ENCODE data around the gene DRC7.

DNA sequence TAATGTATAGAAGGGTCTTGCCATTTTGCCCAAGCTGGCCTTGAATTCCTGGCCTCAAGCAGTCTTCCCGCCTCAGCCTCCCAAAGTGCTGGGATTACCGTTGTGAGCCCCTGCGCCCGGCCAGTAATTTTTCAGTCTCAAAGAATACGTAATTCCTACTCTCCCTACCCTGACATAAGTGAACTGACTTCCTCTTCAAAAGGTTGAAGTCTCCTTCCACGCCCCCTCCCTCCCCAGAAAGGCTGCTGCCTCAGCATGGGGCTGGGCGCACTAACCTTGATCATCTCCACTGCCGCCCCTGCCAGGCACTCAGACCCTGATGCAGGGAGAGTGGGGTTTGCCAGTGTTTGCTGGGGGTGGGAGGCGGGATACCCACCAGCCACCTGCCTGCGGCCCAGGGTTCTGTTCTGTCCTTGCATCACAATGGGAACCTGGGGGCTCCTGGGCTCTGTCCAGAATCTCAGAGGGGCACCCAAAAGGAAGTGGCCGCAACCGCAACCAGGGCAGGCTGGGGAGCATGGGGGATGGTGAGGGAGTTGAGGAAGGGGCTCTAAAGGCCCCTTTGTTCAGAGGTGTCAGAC is 80.2 kb downstream of the DRC7 start:
- no peak for TF ChIP-seq EZH2phosphoT487 (IDR thresholded peaks at IDR 0.05; ENCODE audit: borderline replicate concordance, low read length)
- TF ChIP-seq, protein P1, sequence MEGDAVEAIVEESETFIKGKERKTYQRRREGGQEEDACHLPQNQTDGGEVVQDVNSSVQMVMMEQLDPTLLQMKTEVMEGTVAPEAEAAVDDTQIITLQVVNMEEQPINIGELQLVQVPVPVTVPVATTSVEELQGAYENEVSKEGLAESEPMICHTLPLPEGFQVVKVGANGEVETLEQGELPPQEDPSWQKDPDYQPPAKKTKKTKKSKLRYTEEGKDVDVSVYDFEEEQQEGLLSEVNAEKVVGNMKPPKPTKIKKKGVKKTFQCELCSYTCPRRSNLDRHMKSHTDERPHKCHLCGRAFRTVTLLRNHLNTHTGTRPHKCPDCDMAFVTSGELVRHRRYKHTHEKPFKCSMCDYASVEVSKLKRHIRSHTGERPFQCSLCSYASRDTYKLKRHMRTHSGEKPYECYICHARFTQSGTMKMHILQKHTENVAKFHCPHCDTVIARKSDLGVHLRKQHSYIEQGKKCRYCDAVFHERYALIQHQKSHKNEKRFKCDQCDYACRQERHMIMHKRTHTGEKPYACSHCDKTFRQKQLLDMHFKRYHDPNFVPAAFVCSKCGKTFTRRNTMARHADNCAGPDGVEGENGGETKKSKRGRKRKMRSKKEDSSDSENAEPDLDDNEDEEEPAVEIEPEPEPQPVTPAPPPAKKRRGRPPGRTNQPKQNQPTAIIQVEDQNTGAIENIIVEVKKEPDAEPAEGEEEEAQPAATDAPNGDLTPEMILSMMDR (IDR thresholded peaks at IDR 0.05; ENCODE audit: low read depth, low read length, poor library complexity, severe bottlenecking), result no peak

All from DOHH2 (cell line).